Stimulated activated naive CD4-positive, alpha-beta T cell treated with Interleukin-2 at 50 U/mL for 16 hours (primary cell): ENCODE results near the gene KCNE1.
A peak's percentile ranks its signal among the peaks of the same experiment; 100 is the strongest.
"Not testable (repeated sequence)": the region's sequence is repeated elsewhere in the genome, so short reads cannot be mapped to it uniquely, and the experiment has no call there.

Experiments used
- DNase-seq: peaks from one replicate; lab custom pipeline; 2025; lab: John Stamatoyannopoulos, UW

KCNE1 gene

DNA sequence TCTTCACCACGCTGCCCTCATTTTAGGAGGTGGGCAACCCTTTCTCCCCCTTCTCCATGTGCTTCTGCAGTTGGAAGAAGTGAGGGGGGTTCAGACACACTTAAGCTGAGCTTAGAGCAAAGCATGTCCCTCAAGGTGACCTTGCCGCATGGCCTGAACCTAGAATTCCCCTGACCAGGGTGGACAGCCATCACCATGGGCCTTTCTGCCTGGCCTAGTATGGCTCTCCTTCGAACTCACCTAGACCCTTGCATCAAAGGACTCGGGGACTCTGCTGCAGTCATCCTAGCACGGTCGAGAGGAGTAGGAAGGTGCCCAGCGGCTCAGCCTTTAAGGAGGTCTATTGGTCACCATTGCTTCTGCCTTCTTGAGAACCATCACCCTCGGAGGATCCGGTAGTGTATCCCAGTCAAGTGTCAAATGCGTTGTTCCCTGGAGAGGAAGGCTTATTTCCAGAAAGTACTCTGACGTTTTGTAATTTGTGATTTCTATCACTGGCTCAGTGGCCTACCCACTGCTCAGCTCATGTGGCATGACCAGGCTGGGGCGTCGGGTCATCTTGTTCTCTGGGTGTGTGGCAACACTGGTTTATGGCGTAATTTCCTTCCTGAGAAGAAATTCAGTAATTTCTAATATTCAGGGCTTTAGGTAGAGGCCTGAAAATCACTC is at the start of gene KCNE1:
Gene KCNE1, minus strand, starts transcription at position 424 of the 669 bp plus-strand sequence. CDS start 62,576 bp downstream, outside the sequence.
- DNase-seq: no peak

DNA sequence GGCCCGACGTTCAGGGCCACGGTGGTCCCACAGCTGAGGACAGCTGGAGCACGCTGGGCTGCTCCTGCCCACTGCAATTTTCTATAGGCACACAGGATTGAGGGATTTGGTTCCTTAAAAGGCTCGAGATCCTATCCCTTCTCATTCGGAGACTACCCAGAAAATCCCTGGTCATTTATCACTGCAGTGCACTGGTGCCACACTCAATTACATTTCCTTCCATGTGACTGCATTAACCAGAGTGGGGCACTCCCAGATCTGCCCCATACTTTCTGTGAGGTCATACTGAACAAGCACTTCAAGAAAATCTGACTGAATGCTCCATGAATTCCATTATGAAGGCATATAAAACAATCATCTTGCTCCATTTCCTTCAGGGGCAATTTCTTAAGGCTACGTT is 49.8 kb upstream of the KCNE1 start:
- DNase-seq: no peak

DNA sequence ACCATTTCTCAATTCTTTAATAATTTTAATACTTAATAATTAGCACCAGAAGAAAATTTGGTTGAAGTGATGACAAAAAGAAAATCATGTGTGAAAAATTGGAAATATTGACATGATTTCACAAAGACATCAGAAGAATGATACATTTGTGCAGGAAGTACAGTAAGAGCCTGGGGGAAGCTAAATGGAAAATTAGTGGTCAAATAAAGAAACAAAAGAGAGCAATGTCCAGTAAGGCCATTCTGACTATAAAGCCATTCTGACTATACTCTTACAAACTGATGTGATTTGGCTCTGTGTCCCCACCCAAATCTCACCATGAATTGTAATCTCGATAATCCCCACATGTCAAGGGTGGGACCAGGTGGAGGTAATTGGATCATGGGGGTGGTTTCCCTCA is 48.6 kb upstream of the KCNE1 start:
- DNase-seq: no peak

DNA sequence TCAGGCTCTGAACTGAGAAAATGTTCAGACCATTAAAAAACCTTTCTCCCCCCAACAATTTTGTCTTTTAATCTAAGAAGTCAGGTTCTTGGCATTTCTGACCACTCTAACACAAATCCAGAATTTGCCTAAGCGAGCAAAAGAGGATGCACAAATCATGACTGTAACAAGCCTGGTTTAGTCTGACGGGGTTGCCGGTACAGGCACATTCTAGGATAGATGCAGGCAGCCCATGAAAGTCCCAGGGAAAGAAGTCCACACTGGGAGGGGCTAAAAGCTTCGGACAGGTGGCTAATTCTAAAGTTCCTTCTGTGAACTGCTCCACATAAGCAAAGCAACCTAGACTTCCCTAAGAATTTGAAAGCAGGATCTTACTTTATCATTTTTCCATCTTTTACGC is 48.0 kb upstream of the KCNE1 start:
- DNase-seq: no peak

DNA sequence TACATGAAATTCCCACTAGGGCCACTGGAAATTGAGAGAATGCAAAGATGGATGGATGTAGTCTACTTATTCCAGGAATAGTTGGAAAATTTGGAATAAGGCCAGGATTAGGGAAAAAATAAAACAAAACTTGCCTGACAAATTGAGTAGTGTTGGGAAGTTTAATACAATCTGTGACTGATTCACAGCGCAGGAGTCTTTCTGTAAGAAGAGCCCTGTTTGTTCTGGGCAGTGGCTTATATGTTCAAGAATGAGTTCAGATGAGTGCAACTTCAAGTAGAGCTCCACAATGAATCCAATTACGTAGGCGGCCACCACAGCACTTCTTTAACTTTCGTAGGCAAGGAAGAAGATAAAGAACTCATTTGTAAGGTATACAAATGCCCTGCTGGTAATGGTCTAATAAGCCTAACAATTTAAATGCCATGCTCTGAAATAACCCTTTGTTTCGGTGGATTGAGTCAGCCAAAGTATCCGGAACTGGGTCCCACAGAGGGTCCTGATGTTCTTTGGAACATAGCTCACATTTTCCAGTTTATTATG is 47.1 kb upstream of the KCNE1 start:
- DNase-seq: no peak

DNA sequence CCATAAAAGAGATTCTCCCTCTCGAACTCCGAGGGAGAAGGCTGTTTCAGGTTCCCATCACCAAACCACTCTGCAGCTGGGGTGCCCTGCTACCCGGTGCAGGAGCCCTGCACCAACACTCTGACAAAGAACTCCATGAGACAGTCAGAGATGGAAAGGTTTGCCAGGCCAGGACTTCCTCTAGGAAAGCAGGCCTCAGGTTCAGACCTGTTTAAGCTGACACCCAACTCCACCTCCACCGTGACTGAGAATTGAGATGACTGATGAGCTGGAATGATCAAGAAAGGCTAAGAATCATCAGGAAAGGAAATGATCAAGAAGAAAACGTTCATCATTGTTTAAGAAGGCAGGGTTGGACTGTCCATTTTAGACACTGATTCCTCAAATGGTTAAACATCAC is 46.2 kb upstream of the KCNE1 start:
- DNase-seq: no peak

DNA sequence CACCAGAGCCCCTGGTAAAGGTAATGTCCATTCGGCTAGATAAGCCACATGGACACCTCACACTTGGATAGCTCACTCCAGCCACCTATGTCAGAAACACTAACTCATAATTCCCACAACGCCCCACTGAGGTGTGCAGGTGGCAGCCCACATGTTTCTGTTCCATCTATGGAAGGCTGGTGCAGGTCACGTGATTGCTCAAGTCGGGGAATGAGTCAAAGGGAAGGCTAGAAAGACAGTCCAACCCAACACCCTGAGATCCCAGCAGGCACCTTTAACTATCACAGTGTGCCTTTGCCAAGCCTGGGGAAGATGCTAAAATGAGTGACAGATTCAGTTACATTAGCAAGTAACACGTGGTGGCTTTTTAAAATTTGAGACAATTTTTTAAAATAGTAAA is 45.3 kb upstream of the KCNE1 start:
- no peak for DNase-seq

DNA sequence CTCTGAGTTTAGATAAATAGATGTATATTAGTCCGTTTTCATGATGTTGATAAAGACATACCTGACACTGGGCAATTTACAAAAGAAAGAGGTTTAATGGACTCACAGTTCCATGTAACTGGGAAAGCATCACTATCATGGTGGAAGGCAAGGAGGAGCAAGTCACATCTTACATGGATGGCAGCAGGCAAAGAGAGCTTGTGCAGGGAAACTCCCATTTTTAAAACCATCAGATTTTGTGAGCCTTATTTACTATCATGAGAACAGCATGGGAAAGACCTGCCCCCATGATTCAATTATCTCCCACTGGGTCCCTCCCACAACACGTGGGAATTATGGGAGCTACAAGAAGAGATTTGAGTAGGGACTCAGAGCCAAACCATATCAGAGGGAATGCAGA is 42.7 kb upstream of the KCNE1 start:
- DNase-seq: not testable (repeated sequence)

DNA sequence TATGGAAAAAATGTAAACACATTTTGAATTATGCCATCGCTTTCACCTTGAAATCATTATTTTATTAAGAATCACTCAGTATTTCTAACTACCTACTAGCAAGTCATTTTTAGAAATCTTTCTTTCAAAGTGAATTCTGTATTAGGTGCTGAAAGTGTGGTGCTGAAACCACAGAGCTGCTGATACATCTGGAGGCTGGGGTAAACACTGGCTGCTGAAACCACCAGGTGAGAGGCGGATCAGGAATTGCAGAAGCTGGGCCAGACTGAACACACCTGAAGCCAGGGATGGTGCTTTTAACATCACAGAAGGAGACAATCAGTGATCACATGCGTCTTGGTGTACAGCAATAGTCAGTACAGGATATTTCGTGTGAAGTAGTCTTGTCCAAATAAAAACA is 42.2 kb upstream of the KCNE1 start:
- no peak for DNase-seq

DNA sequence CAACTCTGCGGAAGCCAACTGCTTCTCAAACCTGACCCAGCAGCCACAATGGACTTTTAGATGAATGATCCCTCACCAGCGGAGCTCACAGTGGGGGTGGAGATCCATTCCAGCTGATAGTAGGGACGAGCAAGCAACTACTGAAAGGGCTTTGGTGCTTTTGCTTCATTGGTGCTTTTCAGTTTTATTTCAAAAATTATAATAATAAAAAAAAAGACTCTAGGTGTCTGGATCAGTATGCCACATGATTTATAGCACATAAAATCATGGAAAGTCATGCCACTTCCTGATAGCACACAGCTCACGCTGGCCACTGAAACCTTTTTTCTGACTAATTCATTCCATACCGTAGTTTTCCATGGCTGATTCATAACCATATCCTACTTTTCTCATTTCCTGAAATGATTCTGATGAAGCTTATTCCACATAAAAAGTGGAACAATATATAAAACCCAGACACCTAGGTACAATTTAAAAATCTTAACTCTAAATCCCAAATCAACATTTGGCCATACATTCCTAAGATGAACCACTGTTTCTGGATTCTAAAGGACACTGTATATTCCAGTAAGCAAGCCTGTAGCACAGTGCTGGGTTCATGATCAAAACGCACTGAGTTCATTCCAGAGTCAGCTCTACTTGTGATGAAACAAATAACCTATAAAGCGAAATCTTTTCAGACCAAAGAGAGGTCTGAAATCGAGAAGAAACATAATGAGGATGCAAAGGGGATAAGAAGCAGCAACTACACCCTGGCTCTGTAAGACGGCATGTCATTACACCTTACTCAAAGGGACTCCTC is 41.3 kb upstream of the KCNE1 start:
- no peak for DNase-seq

DNA sequence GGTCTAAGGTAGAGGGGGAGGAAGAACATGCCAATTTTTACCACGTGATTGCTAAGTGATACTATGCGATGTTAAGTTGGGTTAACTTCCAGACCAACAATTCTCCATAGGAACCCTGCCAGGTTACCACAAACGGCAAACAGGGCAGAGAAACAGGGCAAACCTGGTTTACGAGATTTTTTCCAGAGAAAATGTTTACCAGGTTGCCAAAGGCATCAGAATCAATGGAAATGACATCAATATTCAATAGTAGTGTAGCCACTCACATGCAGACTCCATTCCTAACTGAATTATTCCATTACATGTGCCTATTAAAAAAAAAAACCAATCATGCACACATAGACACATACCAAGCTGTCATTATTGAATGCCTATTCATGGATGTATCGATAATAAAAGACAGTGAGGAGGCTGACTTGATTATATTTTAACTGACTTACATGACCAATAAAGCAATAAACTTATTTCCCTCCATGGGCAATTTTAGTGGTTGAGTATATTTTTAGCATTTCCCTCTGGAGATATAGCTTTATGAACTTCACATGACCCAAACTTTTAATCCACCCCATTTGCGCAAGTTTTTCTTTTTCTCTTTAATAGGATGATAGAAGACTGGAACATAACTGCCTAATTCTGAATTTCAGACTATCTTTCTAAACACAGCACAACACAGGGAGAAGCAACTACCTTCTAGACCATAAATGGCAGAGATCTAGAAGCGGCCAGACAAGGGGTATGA is 40.5 kb upstream of the KCNE1 start:
- DNase-seq: no peak

DNA sequence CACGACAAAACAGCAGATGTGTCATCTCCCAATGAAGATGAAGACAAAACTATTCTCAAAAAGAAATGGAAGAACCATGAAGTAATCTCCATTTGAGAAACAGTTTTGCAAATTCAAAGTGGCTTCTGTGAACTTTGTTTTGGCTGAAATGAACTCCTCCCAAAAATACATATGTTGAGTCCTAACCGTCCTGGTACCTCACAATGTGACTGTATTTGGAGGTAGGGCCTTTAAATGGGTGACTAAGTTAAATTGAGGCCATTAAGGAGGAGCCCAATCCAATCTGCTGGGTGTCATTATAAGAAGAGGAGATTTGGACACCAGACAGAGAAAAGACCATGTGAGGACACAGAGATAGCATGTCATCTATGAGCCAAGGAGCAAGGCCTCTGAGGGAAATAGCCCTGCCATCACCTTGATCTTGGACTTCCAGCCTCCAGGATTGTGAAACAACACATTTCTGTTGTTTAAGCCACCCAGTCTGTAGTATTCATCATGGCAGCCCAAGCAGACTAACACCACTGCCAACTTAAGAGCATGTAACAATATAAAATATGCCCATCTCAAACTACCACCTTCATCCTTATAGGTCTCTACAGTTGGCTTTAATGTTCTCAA is 38.3 kb upstream of the KCNE1 start:
- no peak for DNase-seq

DNA sequence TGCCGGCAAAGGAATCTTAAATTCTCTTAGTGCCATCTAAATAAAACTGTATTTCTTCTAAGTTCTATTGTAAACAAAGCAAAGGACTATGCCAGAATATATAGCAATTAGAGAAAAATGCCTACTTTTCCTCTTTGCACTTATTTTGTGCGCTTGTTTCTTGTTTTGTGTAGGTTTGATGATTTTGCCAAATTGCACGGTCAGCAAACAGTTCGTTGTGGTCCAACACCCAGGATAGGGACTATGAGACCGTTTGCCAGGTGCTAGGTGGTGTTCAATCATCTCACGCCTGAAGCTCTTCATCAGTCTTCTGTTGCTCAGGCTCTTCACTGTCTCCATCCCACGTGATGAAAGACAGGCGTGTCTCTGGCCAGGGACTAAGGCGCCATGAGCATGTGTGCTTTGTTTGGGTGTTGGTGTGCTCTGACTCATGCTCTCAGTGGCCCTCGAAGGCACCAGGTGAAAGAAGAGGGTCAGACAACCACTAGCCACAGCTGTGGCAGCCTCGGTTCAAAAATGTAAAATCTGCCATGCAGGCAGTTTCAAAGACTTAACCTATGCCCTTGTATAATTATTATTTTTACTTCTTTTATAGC is 36.9 kb upstream of the KCNE1 start:
- DNase-seq: no peak

DNA sequence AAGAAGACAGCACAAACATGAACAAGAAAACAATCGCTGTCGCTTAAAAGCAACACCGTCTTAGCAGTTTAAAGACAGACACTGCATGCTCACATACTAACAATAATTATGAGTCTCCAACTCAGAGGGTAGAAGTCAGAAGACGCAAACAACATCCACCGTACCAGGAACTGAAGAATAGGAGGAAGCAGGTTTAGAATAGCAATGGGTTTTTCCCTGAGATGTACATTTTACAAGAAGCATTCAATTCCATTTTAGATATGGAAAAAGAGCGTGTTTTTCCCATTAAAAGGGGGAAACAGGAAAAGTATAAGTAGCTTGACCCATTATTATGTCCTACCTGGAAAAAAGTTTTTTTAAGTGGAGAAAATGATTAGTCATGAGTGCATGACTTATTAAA is 34.5 kb upstream of the KCNE1 start:
- DNase-seq: no peak

DNA sequence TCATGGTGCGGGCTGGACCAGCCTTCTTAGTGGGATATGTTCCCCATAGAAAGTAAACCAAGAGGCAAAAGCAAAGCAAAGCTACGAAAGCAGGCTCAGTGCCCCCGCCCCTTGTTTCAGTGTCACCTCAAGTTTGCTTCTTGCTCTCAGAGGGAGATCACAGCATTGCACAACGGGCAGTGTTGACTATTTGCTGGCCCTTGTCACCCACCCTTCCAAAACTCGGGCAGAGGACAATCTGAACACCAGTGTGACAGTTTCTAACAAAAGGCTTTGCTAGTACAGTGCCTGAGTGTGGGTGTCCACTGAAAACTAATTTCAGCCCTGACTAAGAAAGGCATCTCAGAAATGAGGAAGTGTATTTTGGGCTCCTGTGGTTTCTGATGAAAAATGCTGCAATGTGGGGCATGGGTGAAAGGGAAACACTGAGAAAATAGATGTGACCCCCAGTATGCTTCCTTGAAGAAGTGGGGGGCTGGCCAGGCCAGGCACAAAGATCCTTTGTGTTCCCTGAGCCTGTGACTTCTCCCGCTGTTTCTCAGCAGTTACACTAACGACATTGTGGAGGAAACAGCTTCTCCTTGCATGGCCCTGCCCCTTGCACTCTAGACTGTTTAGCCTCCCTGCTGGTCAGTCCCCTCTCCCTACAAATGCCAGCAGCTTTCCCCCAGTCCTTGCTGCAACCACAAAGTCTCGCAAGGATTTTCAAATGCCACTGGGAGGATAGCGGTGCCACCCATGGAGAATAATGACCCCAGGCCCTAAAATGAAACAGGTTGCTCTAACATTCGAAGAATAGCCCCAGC is 33.3 kb upstream of the KCNE1 start:
- DNase-seq: no peak

DNA sequence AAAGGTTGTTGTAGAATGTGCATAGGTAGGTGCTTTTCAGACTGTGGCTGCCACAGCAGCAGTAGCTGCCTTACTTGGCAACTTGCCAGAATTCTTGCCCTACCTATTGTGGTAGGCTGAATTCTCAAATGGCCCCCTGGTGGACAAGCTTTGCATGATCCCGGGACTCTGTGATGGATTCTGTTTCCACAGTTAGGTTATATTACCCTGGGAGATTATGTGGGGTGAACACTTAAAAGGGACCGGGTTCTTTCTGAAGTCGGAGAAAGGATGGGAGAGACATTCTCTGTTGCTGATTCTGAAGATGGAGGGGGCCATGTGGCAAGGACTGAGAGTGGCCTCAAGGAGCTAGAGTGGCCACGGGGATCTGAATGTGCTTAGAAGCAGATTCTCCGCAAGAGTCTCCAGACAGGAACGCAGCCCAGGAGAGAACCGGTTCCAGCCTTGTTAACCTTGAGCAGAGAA is 32.1 kb upstream of the KCNE1 start:
- peak; percentile 13 for DNase-seq

DNA sequence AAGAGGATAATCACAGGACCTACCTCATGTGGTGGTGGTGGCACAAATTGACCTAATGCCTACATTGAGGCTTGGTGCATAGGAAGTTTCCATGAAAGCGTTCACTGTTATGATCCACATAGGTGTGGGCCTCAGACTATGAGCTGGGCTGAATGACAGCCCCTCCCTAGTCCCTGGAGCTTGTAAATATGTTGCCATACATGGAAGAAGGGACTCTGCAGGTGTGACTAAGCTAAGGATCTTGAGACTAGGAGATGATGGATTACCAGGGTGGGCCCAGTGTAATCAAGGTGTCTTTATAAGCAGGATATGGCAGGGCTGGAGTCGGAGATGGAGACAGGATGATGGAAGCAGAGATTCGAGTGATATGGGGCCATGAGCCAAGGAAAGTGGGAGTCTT is 31.0 kb upstream of the KCNE1 start:
- DNase-seq: no peak

DNA sequence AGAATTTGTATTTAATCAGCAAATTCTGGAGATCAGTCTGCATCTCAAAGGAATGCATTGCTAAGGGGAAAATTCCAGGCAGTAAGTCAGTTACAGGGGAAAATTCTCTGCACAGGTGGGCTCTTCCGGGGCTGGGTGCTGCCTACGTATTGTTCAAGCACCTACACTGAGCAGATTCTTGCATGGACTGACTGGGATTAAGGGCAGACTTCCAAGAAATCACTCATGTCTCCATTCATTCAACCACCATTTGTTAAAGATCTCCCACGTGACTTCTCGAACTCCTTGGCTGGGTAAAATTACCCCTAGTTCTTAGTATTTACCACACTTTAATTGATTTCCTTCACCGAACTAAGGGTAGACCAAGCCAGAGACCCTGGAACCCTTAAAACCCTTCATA is 28.2 kb upstream of the KCNE1 start:
- no peak for DNase-seq

DNA sequence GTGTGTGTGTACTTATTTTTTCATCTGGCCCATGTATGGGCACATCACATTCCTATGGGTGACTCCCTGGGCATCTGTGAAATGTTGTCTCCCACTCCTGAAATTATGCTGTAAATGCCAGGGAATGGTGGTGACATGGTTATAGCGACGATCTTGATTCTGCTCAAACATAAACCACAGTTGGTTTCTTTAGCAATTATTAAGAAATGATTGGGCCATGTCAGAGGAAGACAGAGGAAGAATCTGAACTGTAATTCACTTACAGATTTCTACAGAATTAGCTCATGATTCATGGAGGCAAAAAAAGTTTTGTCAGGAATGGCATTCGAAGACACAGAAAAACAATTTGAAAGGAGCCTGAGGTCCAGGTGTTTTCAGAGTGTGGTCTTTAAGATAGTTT is 25.8 kb upstream of the KCNE1 start:
- DNase-seq: no peak

DNA sequence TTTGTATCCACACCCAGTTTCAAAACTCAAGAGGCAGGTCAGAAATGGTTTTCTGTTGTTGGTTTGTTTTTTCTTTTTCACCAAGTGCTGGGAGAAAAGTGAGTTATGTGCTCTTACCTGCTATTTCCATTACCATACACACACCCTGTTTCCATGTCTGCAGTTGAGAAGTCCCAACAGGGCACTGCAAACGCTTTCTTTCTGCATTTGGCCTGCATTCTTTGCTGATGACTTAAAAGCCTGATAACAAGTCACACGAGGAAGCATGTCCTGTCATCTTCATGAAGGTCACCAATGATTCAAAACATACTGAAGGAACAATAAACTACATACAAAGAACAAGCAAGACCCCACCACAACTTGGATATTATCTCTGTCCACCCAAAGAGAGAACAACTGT is 24.8 kb upstream of the KCNE1 start:
- DNase-seq: no peak

DNA sequence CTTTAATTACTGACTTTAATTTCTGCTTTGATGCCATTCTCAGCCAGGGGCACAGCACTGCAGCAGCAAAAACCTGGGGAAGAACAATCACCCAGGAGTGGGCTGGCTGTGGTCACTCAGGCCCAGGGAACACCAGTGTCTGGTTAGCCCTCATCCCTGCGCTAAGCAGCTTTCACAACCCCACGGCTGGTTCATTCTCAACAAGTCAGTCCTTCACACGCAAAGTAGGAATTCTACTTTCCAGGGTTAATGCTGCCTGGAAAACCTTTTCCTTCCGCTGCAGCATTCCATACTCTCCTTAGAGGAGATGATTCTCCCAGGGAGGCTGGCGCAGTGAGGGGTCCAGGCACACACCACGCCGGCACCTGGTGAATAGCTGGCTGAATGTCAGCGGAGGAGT is 24.3 kb upstream of the KCNE1 start:
- DNase-seq: no peak
